ENCODE data around the gene MCF2L2.

The MCF2L2 gene

GRCh38 chr3:183266454-183266853 lies 162.0 kb downstream of the MCF2L2 start:
- no peak for DNase-seq (ENCODE audit: low read depth in 2 of 2)

DNA sequence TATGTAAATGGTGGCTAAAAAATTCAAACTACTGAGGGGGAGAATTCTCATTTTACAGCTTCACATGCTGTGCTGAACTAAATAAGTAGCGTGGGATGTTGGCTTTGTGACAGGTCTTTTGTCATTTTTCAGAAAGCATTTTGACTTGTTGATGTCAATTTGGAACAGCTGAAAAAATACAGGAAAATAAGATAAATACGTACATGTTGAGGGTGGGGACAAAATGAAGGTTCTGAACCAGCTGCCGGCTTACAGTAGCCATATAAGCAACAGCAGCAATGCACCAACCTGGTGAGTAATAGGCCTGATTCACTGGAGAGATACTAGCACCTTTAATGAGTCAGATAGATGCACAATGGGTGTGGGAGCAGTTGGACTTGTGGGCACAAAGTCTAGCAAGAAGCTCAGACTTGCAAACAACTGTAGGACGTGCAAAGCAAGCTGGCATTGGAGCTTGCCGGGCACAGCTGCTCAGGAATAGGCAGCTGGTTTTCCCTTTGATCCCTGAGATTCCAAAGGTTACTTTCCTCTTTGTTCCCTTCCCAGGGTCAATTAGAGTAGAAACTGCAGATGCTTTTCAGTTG lies 162.5 kb downstream of the MCF2L2 start:
- DNase-seq (ENCODE audit: low read depth in 2 of 2): peak in 1 of 2 donors; percentile 65

GRCh38 chr3:183265157-183265642 lies 163.2 kb downstream of the MCF2L2 start:
- DNase-seq (ENCODE audit: low read depth in 2 of 2): no peak

DNA sequence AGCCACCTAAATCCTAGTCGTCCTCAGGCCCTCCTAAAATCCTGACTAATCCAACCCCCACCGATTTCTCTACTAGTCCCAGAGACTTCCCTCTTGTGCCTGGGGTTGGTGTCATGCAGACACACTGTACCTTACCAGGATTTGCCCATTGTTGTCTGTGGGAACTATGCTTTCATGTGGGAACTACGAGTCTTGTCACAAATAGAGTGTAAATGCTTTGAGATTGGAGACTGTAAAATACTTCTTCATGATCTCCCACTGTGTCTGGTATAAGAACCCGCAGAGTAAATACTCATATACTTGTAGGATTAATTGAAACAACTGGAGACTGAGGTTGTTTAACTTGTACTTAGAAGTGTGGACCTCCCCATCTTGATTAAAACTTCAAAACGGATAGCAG lies 164.2 kb downstream of the MCF2L2 start:
- no peak for DNase-seq (ENCODE audit: low read depth in 2 of 2)

DNA sequence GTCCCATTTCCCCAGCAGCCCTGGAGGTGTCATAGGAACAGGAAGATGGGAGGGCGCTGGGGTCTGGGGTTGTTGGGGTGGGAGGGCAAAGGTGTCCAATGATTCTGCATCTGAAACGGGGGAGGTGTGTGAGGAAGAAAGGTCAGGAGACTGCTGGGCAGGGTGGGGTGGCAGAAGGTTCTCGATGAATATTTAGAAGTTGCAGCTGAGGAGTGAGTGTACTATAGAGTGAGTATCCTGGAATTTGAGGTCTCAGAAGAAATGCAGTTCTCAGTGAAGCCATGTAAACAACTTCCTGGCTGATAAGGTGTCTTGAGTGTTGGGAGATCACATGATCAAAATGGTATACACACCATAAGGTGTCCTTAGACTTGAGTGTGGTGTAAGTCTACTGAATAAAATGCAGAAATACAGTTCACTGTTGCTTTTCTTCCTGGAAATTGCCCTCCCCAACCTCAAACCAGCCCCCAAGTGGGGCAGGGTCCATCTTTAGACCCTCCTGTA lies 165.5 kb downstream of the MCF2L2 start:
- DNase-seq (ENCODE audit: low read depth in 2 of 2): no peak

GRCh38 chr3:183261151-183261724 lies 167.2 kb downstream of the MCF2L2 start:
- no peak for DNase-seq (ENCODE audit: low read depth in 2 of 2)

GRCh38 chr3:183260167-183260904 lies 168.1 kb downstream of the MCF2L2 start:
- DNase-seq (ENCODE audit: low read depth in 2 of 2): no peak

- no peak for DNase-seq (ENCODE audit: low read depth in 2 of 2)
Observed at GRCh38 chr3:183259621-183260020, 168.8 kb downstream of the MCF2L2 start.

GRCh38 chr3:183259087-183259486 lies 169.3 kb downstream of the MCF2L2 start:
- DNase-seq (ENCODE audit: low read depth in 2 of 2): no peak

DNA sequence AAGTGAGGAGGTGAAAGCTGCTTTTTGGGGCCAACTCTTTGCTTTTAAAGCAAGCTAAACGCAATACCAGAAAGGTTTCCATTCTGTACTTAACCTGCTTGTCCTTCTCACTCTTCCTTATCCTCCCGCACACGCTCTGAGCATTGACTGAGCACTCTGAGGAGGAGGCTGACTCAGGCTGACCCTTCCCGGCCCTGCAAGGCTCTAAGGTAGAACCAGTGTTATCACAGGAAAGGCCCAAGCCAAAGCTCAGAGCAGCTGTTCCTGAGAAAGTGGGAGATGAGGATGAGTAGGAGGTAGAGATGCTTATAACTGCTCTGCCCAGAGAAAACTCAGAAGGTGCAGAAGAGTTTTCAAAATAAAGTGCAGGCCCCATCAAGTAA lies 173.1 kb downstream of the MCF2L2 start:
- DNase-seq (ENCODE audit: low read depth in 2 of 2): no peak

- DNase-seq (ENCODE audit: low read depth in 2 of 2): no peak
Observed at GRCh38 chr3:183254487-183255347, 173.7 kb downstream of the MCF2L2 start.

DNA sequence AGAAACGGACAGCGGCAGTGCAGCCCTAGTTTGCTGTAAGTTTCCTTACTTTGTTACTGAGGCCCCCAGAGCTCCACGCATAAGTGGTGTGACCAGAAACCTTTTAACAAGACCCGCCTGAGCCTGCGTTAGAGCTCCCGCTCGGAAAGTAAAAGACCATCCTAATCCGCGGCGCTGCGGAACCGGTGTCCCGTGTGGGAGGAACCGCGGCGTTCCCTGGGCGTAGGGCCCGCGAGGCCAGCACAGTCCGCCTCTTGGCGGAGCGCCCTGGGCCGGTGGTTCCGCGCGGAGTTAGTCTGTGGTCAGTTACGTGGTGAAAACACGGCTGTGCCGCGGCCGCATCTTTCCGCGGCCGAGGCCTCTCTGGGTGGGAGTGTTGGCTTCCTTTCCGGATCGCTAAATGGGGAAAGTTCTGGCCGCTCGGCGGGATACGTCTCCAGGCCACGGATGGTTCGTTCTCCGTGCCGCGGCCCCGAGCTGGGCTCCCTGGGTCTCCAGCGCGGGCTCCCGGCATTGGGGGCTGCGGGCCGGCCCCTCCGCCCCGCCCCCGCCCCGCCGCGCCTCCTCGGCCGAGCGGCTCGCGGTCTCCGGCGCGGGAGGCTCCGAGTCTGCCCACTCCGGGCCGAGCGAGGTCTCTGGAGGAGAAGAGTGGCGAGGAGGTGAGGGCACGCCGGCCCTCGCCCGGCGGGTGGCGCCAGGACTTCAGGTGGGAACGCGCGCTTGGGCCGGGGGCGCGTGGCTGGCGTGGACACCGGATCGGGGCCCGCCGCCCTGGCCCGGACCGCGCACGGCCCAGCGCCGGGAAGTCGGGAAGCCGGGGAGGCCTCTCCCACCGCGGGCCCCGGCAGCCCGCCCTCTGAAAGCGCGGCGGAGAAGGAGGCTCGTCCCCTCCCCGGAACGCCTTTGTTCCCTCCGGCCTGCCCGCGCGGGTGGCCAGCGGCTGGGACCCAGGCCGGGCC lies 174.6 kb downstream of the MCF2L2 start:
- no peak for DNase-seq (ENCODE audit: low read depth in 2 of 2)

DNA sequence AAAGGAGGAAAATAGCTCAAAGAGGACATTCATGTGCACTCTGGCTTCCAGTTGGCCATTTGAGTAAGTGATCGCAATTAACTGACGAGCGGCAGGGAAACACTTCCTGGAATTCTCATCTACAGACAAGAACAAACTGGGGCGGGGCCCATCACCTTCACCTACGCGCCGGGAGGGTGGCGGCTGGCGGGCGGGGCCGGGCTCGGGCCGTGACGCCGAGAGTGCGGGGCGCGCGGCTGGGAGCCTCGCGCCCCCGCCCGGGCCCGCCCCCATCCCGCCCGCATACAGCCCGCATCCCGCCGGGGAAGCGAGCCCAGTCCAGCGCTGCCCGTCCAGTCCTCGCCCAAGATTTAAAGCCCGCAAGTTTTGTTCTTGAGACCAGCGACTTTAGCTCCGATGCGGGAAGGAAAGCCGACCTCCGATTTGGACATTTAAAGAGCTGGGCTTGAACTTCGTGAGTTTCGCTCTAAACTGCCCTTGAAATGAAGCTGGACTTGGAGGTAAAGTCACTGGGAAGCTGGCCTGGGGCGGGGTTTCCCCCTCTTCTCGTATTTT lies 175.4 kb downstream of the MCF2L2 start, which contains the start of gene B3GNT5:
Gene B3GNT5 (plus strand): TSS at position 281 of the 555 bp plus-strand sequence. CDS start 16,546 bp downstream, outside the sequence.
- no peak for DNase-seq (ENCODE audit: low read depth in 2 of 2)

DNA sequence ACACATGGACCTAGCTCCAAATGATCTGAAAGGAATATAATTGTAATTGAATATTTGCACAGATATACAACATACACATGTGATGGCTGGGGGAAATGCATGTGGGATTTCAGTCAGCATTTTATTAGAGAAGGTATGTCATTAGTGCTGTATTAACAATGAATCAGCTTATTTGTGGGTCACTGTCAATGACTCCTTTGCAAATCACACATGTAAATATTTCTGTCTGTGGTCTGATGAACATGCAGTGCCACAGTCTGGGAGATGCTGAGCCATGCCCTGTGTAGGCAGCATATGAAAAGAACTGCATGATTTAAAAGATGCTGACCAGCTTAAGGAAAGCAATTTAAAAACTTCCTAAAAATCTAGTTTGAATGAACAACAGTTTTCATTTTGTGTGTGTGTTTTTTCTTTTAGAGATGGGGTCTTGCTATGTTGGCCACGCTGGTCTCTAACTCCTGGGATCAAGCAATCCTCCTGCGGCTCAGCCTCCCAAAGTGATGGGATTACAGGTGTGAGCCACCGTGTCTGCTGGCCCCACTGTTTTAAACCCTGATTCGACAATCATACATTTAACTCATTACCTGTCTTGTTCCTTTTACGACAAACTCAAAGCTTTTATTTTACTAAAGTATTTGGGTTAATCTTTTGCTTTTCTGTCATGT lies 176.2 kb downstream of the MCF2L2 start:
- no peak for DNase-seq (ENCODE audit: low read depth in 2 of 2)

DNA sequence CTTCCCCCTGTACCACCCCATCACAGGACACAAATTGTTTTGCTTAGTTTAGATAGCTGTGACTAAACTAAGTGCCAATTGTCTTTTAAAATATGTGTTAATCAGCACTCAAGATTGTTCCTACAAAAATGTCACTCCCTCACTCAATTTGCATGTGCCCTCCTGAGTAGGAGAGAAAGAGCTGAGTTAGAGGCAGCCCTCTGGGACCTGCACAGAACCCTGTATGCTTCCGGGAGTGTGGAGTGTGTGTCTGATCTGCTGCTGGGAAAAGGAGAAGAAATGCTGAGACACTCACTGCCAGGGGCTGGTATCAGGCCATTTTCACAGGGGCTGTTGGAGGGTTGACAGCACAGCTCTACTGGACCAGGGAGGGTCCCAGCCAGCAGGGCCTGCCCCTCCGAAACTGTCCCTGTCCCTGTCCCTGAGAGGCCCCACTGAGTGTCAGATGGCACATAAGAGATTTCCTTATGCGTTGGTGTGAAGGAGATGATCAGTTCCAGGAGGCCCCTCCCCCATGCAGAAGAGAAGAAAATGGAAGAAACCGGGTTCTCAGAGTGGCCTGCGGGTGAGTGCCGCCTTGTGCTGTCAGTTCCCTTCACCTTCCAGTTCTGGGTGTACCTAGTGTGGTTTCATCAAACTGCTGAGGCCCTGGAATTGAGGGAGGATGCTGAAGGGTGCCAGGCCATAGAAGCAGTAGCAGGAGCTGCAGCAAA lies 179.3 kb downstream of the MCF2L2 start:
- DNase-seq (ENCODE audit: low read depth in 2 of 2): no peak

DNA sequence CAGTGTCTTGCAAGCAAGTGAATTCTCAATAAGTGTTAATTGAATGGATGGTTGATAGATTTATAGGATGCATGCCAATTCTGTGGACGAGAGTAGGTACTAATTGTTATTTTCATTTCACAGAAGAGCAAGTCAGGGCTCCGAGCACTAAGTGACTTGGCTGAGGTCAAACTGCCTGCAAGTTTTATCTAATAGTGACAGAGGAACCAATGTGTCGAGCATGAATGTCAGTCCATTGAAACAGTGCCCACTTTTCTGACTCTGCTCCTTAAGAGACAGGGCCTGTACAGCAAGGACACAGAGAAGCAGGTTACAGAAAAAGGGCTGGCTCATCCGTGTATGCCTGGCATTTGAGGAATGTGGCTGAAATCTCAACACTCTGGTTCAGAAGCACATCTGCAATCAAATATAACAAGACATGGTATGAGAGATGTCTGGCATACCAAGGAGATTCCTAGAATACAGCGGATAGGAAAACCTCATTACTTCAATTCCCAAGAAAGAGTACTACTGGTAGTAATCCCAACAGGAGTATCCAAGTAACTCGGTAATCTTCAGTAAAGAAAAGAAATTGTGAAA lies 181.3 kb downstream of the MCF2L2 start:
- DNase-seq (ENCODE audit: low read depth in 2 of 2): no peak

GRCh38 chr3:183244981-183245476 lies 183.4 kb downstream of the MCF2L2 start:
- no peak for DNase-seq (ENCODE audit: low read depth in 2 of 2)

DNA sequence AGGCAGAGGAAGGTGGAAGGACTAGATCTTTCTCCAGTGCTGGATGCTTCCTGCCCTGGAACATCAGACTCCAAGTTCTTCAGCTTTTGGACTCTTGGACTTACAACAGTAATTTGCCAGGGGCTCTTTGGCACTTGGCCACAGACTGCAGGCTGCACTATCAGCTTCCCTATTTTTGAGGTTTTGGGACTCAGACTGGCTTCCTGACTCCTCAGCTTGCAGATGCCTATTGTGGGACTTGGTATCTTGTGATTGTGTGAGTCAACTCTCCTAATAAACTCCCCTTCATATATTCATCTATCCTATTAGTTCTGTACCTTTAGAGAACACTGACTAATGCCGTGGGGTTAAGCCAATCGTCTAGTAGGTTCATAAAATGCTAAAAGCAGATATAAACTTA lies 184.2 kb downstream of the MCF2L2 start:
- no peak for DNase-seq (ENCODE audit: low read depth in 2 of 2)

- DNase-seq (ENCODE audit: low read depth in 2 of 2): no peak
Observed at GRCh38 chr3:183242431-183242830, 186.0 kb downstream of the MCF2L2 start.
